ENCODE measurements around the gene LCOR. TPM values are rescaled to one million over a fixed set of nuclear protein-coding genes. Genes with fewer than 3 reads are reported as not detected.
A peak's percentile ranks its signal among the peaks of the same experiment; 100 is the strongest.

Gene LCOR
- total and polyA plus RNA-seq, 2 of the 13 experiments (the other 11 are each of a cell fraction or from before 2014, with no cell fraction given) = 12.4 to 23.7 TPM

DNA sequence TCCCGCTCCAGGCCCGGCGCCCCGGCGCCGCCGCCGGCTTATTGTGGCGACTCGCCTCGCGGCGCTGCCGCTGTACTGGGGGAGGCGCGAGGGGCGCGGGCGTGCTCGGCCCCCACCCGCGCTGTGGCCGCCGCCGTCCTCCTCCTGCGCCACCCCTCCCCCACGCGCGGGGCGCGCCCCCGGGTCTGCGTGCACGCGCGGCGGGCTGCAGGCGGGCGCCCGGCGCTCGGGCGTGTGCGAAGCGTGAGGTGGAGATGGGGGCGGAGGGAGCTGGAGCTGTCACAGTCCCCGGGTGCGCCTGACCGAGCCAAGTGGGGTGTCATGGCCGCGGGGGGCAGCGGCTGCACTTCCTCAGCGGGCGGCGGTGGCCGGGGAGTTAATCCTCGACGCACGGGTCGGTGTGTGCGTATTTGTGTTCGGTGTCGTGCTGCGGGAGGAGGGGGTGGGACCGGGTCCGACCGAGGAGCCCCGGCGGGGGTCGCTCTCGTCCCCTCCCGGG is 672 bp downstream of the LCOR start (continued):
- TF ChIP-seq, protein P1, sequence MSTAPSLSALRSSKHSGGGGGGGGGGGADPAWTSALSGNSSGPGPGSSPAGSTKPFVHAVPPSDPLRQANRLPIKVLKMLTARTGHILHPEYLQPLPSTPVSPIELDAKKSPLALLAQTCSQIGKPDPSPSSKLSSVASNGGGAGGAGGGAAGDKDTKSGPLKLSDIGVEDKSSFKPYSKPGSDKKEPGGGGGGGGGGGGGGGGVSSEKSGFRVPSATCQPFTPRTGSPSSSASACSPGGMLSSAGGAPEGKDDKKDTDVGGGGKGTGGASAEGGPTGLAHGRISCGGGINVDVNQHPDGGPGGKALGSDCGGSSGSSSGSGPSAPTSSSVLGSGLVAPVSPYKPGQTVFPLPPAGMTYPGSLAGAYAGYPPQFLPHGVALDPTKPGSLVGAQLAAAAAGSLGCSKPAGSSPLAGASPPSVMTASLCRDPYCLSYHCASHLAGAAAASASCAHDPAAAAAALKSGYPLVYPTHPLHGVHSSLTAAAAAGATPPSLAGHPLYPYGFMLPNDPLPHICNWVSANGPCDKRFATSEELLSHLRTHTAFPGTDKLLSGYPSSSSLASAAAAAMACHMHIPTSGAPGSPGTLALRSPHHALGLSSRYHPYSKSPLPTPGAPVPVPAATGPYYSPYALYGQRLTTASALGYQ (CRISPR knock-in tag; IDR thresholded peaks at IDR 0.05) = no peak
- no peak for TF ChIP-seq ZEB1 (IDR thresholded peaks at IDR 0.05; ENCODE audit: insufficient replicate concordance, low read depth)
- TF ChIP-seq ZNF552 (CRISPR knock-in tag; IDR thresholded peaks at IDR 0.05; ENCODE audit: borderline replicate concordance) = no peak
- no peak for TF ChIP-seq KLF16 (CRISPR knock-in tag; IDR thresholded peaks at IDR 0.05)
- no peak for TF ChIP-seq ZMAT3 (CRISPR knock-in tag; conservative IDR thresholded peaks at IDR 0.05)
- TF ChIP-seq DPF2 (CRISPR knock-in tag; IDR thresholded peaks at IDR 0.05; ENCODE audit: borderline replicate concordance, low read depth) = no peak
- no peak for TF ChIP-seq SRSF9 (IDR thresholded peaks at IDR 0.05; ENCODE audit: borderline replicate concordance, insufficient read depth, low read depth, low read length, poor library complexity, severe bottlenecking)
- no peak for TF ChIP-seq HDAC6 (IDR thresholded peaks at IDR 0.05; ENCODE audit: low read depth, low read length)
- 0 out of 2 replicates have a peak, but pooled peaks have one; percentile 43 for TF ChIP-seq POLR2G (IDR thresholded peaks at IDR 0.05; ENCODE audit: low read depth, low read length)
- TF ChIP-seq ZNF576 (CRISPR knock-in tag; IDR thresholded peaks at IDR 0.05) = no peak
- no peak for TF ChIP-seq IKZF4 (CRISPR knock-in tag; IDR thresholded peaks at IDR 0.05; ENCODE audit: borderline replicate concordance, low read depth, not compliant biosample characterization)
- no peak for TF ChIP-seq THYN1 (CRISPR knock-in tag; IDR thresholded peaks at IDR 0.05; ENCODE audit: borderline replicate concordance, low read depth)
- TF ChIP-seq, protein P2, sequence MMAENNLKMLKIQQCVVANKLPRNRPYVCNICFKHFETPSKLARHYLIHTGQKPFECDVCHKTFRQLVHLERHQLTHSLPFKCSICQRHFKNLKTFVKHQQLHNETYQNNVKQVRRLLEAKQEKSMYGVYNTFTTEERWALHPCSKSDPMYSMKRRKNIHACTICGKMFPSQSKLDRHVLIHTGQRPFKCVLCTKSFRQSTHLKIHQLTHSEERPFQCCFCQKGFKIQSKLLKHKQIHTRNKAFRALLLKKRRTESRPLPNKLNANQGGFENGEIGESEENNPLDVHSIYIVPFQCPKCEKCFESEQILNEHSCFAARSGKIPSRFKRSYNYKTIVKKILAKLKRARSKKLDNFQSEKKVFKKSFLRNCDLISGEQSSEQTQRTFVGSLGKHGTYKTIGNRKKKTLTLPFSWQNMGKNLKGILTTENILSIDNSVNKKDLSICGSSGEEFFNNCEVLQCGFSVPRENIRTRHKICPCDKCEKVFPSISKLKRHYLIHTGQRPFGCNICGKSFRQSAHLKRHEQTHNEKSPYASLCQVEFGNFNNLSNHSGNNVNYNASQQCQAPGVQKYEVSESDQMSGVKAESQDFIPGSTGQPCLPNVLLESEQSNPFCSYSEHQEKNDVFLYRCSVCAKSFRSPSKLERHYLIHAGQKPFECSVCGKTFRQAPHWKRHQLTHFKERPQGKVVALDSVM (CRISPR knock-in tag; IDR thresholded peaks at IDR 0.05) = no peak
- TF ChIP-seq, protein P3, sequence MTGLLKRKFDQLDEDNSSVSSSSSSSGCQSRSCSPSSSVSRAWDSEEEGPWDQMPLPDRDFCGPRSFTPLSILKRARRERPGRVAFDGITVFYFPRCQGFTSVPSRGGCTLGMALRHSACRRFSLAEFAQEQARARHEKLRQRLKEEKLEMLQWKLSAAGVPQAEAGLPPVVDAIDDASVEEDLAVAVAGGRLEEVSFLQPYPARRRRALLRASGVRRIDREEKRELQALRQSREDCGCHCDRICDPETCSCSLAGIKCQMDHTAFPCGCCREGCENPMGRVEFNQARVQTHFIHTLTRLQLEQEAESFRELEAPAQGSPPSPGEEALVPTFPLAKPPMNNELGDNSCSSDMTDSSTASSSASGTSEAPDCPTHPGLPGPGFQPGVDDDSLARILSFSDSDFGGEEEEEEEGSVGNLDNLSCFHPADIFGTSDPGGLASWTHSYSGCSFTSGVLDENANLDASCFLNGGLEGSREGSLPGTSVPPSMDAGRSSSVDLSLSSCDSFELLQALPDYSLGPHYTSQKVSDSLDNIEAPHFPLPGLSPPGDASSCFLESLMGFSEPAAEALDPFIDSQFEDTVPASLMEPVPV (CRISPR knock-in tag; IDR thresholded peaks at IDR 0.05) = 0 out of 2 replicates have a peak, but pooled peaks have one; percentile 11
- no peak for TF ChIP-seq CAMTA2 (CRISPR knock-in tag; IDR thresholded peaks at IDR 0.05; ENCODE audit: borderline replicate concordance)
- no peak for TF ChIP-seq RFXAP (CRISPR knock-in tag; IDR thresholded peaks at IDR 0.05; ENCODE audit: borderline replicate concordance)
- no peak for TF ChIP-seq ZNF644 (CRISPR knock-in tag; IDR thresholded peaks at IDR 0.05; ENCODE audit: low read depth)
- TF ChIP-seq HNRNPK (IDR thresholded peaks at IDR 0.05; ENCODE audit: low read depth, low read length, poor library complexity, severe bottlenecking) = peak; percentile 72
- TF ChIP-seq TEAD2 (CRISPR knock-in tag; IDR thresholded peaks at IDR 0.05) = no peak
- TF ChIP-seq ARNT (IDR thresholded peaks at IDR 0.05) = no peak
- TF ChIP-seq ZFP36 (IDR thresholded peaks at IDR 0.05; ENCODE audit: borderline replicate concordance, low read depth, low read length, partially characterized antibody) = no peak
